H9 (cell line): ENCODE measurements around the gene KCNMA1. TPM values are rescaled to one million over a fixed set of nuclear protein-coding genes. Genes with fewer than 3 reads are reported as not detected.

Source experiments
- DNase-seq: peaks from one replicate; pipeline ENCODE4 v3.0.0-alpha.2; 2017
- H2AFZ ChIP-seq: one replicate; pipeline ENCODE4 v1.6.1; 2013; ENCODE audit warnings: mild to moderate bottlenecking, low read length, control low read depth, moderate library complexity
- H2AK5ac ChIP-seq: 2 replicates; pipeline ENCODE4 v1.6.1; 2013; ENCODE audit warnings: low read length, control low read depth, mixed read lengths; ENCODE audit not compliant: insufficient read length
- H2BK120ac ChIP-seq: one replicate; pipeline ENCODE4 v1.6.1; 2013; ENCODE audit warnings: low read depth, mild to moderate bottlenecking, low read length, control low read depth, inconsistent platforms; ENCODE audit not compliant: poor library complexity, severe bottlenecking
- H2BK12ac ChIP-seq: 2 replicates; pipeline ENCODE4 v1.6.1; 2013; ENCODE audit warnings: low read length, control low read depth, mixed read lengths, low read depth; ENCODE audit not compliant: insufficient read length
- H2BK15ac ChIP-seq: 2 replicates; pipeline ENCODE4 v1.6.1; 2013; ENCODE audit warnings: low read depth, low read length, control low read depth
- H2BK20ac ChIP-seq: one replicate; pipeline ENCODE4 v1.6.1; 2013; ENCODE audit warnings: low read depth, mild to moderate bottlenecking, low read length, control low read depth, inconsistent platforms; ENCODE audit not compliant: poor library complexity, severe bottlenecking
- H2BK5ac ChIP-seq: 2 replicates; pipeline ENCODE4 v1.6.1; 2013; ENCODE audit warnings: low read length, control low read depth, mixed read lengths; ENCODE audit not compliant: insufficient read length
- H3K14ac ChIP-seq: 2 replicates; pipeline ENCODE4 v1.6.1; 2013; ENCODE audit warnings: low read length, control low read depth; ENCODE audit not compliant: insufficient read depth
- H3K18ac ChIP-seq: 2 replicates; pipeline ENCODE4 v1.6.1; 2013; ENCODE audit warnings: low read depth, mild to moderate bottlenecking, mixed read lengths, low read length, control low read depth; ENCODE audit not compliant: insufficient read length
- H3K23ac ChIP-seq: 2 replicates; pipeline ENCODE4 v1.6.1; 2013; ENCODE audit warnings: low read length, control low read depth, mixed read lengths, low read depth; ENCODE audit not compliant: insufficient read length
- H3K23me2 ChIP-seq: 2 replicates; pipeline ENCODE4 v1.6.1; 2013; ENCODE audit warnings: low read depth, mild to moderate bottlenecking, mixed read lengths, low read length, control low read depth; ENCODE audit not compliant: insufficient read length, poor library complexity, severe bottlenecking
- H3K27ac ChIP-seq: 2 replicates; pipeline ENCODE4 v1.5.1; 2013; ENCODE audit warnings: low read length, control low read depth, mixed read lengths, low read depth; ENCODE audit not compliant: insufficient read length
- H3K27me3 ChIP-seq: 2 replicates; pipeline ENCODE4 v1.6.1; 2013; ENCODE audit warnings: low read length, control low read depth, inconsistent platforms; ENCODE audit not compliant: insufficient read depth
- H3K4ac ChIP-seq: 2 replicates; pipeline ENCODE4 v1.6.1; 2013; ENCODE audit warnings: low read depth, mild to moderate bottlenecking, control low read depth, inconsistent platforms, low read length, moderate library complexity
- H3K4me1 ChIP-seq: 2 replicates; pipeline ENCODE4 v1.6.1; 2013; ENCODE audit warnings: low read length, control low read depth, inconsistent platforms; ENCODE audit not compliant: insufficient read depth
- H3K4me2 ChIP-seq: 2 replicates; pipeline ENCODE4 v1.6.1; 2013; ENCODE audit warnings: low read length, control low read depth, mixed read lengths; ENCODE audit not compliant: insufficient read length, insufficient read depth
- H3K56ac ChIP-seq: 2 replicates; pipeline ENCODE4 v1.6.1; 2013; ENCODE audit warnings: low read depth, mild to moderate bottlenecking, mixed read lengths, low read length, control low read depth; ENCODE audit not compliant: insufficient read length
- H3K79me1 ChIP-seq: 2 replicates; pipeline ENCODE4 v1.6.1; 2013; ENCODE audit warnings: low read depth, mild to moderate bottlenecking, moderate library complexity, low read length, control low read depth, inconsistent platforms; ENCODE audit not compliant: insufficient read depth, poor library complexity, severe bottlenecking
- H3K79me2 ChIP-seq: 2 replicates; pipeline ENCODE4 v1.6.1; 2013; ENCODE audit warnings: low read length, control low read depth, inconsistent platforms; ENCODE audit not compliant: insufficient read depth
- H3K9ac ChIP-seq: 2 replicates; pipeline ENCODE4 v1.6.1; 2013; ENCODE audit warnings: low read length, control low read depth, mixed read lengths; ENCODE audit not compliant: insufficient read length; ENCODE audit errors: extremely low read depth
- H3K9me3 ChIP-seq: one replicate; pipeline ENCODE4 v1.6.1; 2013; ENCODE audit warnings: low read depth, low read length, inconsistent platforms; ENCODE audit not compliant: control insufficient read depth
- H3T11ph ChIP-seq: one replicate; pipeline ENCODE4 v1.6.1; 2013; ENCODE audit warnings: mild to moderate bottlenecking, low read length, control low read depth, inconsistent platforms
- H4K20me1 ChIP-seq: one replicate; pipeline ENCODE4 v1.6.1; 2013; ENCODE audit not compliant: control insufficient read depth, insufficient read length, insufficient read depth
- H4K5ac ChIP-seq: 2 replicates; pipeline ENCODE4 v1.6.1; 2013; ENCODE audit warnings: low read depth, mild to moderate bottlenecking, mixed read lengths, low read length, control low read depth; ENCODE audit not compliant: insufficient read length
- H4K8ac ChIP-seq: replicated peaks from 2 replicates; pipeline ENCODE4 v1.6.1; 2013; ENCODE audit warnings: low read length, control low read depth, mixed read lengths, low read depth; ENCODE audit not compliant: insufficient read length
- H4K91ac ChIP-seq: 2 replicates; pipeline ENCODE4 v1.6.1; 2013; ENCODE audit warnings: low read depth, mild to moderate bottlenecking, moderate library complexity, mixed read lengths, low read length, control low read depth; ENCODE audit not compliant: insufficient read length
- H3K27ac Mint-ChIP-seq, 3 experiments: 2 replicates in 2 of 3; 3 replicates in 1 of 3; pipeline ENCODE4 v1.8.0; 2020 to 2021; ENCODE audit warnings: mixed read lengths in 3 of 3, mild to moderate bottlenecking in 1 of 3, moderate library complexity in 1 of 3
- H3K27me3 Mint-ChIP-seq: 2 replicates; pipeline ENCODE4 v1.8.0; 2021; ENCODE audit warnings: low read depth, mild to moderate bottlenecking, moderate library complexity, mixed read lengths
- H3K36me3 Mint-ChIP-seq, 3 experiments: 2 replicates in 2 of 3; 3 replicates in 1 of 3; pipeline ENCODE4 v1.8.0; 2020 to 2021; ENCODE audit warnings: low read depth in 3 of 3, mixed read lengths in 3 of 3; ENCODE audit not compliant: insufficient read depth in 1 of 3
- H3K4me1 Mint-ChIP-seq, 2 experiments: 2 replicates each; pipeline ENCODE4 v1.8.0; 2020; ENCODE audit warnings: mixed read lengths in 2 of 2
- H3K4me3 Mint-ChIP-seq, 2 experiments: 2 replicates in 1 of 2; 3 replicates in 1 of 2; pipeline ENCODE4 v1.8.0; 2020 to 2021; ENCODE audit warnings: mild to moderate bottlenecking in 2 of 2, mixed read lengths in 2 of 2, moderate library complexity in 1 of 2
- H3K9me3 Mint-ChIP-seq, 2 experiments: 2 replicates in 1 of 2; 3 replicates in 1 of 2; pipeline ENCODE4 v1.8.0; 2020; ENCODE audit warnings: mild to moderate bottlenecking in 2 of 2, mixed read lengths in 2 of 2, moderate library complexity in 1 of 2
- CTCF ChIP-seq: fragments of 200-600 bp; sonication (generic); conservative IDR thresholded peaks from 3 replicates; pipeline ENCODE4 v1.8.0; 2021; ENCODE audit warnings: antibody characterized with exemption, mild to moderate bottlenecking
- WGBS: extraction: QIAGEN DNeasy Blood & Tissue Kit; methylation state at CpG from one replicate; pipeline ENCODE4 v1.1.7; 2013; ENCODE audit warnings: missing lambda C conversion rate, low lambda C conversion rate, mixed read lengths; ENCODE audit not compliant: insufficient read length; ENCODE audit errors: extremely low coverage; 5-methylcytosine and 5-hydroxymethylcytosine counted together
- total RNA-seq: library from RNA; stranded (reverse); gene quantifications from 2 replicates; pipeline ENCODE4 v1.2.1, GENCODE V29; 2021

KCNMA1 gene
- total RNA-seq, 1 experiment from 2014 or later, result 2.0 TPM

DNA sequence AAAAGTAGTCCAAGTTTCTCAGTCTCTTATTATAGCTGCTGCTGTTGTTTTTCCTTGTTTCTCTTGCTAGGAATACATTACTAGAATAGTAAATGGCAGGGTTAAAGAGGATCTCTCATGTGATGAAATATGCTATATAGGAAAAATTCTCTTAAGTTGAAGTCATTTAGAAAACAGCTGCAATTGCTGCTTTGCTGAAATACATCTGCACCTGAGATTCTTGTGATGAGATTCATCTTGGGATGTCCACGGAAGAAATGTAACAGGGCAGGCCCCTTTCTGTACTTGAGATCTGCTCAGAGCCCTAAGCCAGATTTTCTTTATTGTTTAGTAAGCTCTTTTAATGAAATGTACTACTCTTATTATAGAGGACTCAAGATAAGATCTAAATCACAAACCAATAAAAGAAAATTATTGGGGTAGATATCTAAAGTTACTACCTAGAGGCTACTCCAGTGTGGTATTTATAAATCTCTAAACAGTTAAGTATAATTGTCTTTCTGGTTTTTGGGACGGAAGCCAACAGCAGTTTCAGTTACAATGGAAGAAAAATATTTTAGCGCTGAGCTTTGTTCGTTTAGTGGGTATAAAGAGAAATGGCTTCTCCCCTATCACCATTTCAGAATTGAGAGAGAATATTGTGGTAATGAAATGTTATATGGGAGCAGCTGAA is 701.5 kb downstream of the KCNMA1 start:
- Histone ChIP-seq H3K18ac (no peak overlapping the region), H2BK5ac (no peak overlapping the region), H3K79me1 (no peaks in the 10 kb centered on the region), H4K91ac (no peak overlapping the region), H2BK12ac (no peak overlapping the region), H3K79me2 (no peaks in the 10 kb centered on the region), H3K23ac (no peak overlapping the region), H3K4me2 (no peak overlapping the region), H3T11ph (no peak overlapping the region), H3K9ac (no peak overlapping the region), H2BK120ac (no peak overlapping the region), H3K27ac (no peak overlapping the region), H3K56ac (no peak overlapping the region), H3K27me3 (no peaks in the 10 kb centered on the region), H4K8ac (no peak overlapping the region), H2BK20ac (no peak overlapping the region), H4K5ac (no peak overlapping the region), H3K23me2 (no peaks in the 10 kb centered on the region), H2AFZ (no peak overlapping the region), H2BK15ac (no peak overlapping the region), H3K9me3 (no peaks in the 10 kb centered on the region), H3K14ac (no peak overlapping the region), H4K20me1 (no peaks in the 10 kb centered on the region), H3K4me1 (no peaks in the 10 kb centered on the region), H2AK5ac (no peak overlapping the region), H3K4ac (no peak overlapping the region)
- H3K27me3 Mint-ChIP-seq, result no peaks in the 10 kb centered on the region
- no peak for TF ChIP-seq CTCF
- no peaks in the 10 kb centered on the region for H3K4me1 Mint-ChIP-seq
- H3K9me3 Mint-ChIP-seq, result no peaks in the 10 kb centered on the region
- DNase-seq, result no peak
- H3K27ac Mint-ChIP-seq, result no peak overlapping the region
- no peaks in the 10 kb centered on the region for H3K36me3 Mint-ChIP-seq
- no CpG with 5 or more reads among the region's 4 CpGs for WGBS
- no peak overlapping the region for H3K4me3 Mint-ChIP-seq
